Astrocyte of the spinal cord (primary cell): ENCODE data around the gene DHCR24.

Experiments
- DNase-seq: peaks from one replicate; pipeline ENCODE4 v3.0.0; 2011; ENCODE audit warnings: low read depth, low spot score
- H3K4me3 ChIP-seq: 2 replicates; pipeline ENCODE4 v1.5.1; 2011; ENCODE audit warnings: low read depth, mild to moderate bottlenecking, low read length, moderate library complexity
- CTCF ChIP-seq: IDR thresholded peaks from 2 replicates; pipeline ENCODE4 v1.5.1; 2012; ENCODE audit warnings: low read depth, mild to moderate bottlenecking, low read length, inconsistent platforms
- in situ Hi-C: cut with HindIII; loops from 2 replicates; pipeline ENCODE4 v1.10.0; 2017; ENCODE audit warnings: low sequenced_read_pairs

Gene DHCR24

GRCh38 chr1:54866801-54867716 is 19.9 kb downstream of the DHCR24 start:
- H3K4me3 ChIP-seq = no peak overlapping the region
- TF ChIP-seq CTCF = no peak
- in situ Hi-C loops = no loop called here
- DNase-seq = no peak

- in situ Hi-C loops = no loop called here
- DNase-seq = no peak
- no peak overlapping the region for H3K4me3 ChIP-seq
- no peak for TF ChIP-seq CTCF
These were observed 21.5 kb downstream of the DHCR24 start for GRCh38 chr1:54865238-54866073.

- in situ Hi-C loops = no loop called here
- no peak overlapping the region for H3K4me3 ChIP-seq
- no peak for TF ChIP-seq CTCF
- DNase-seq = no peak
These were observed 22.4 kb downstream of the DHCR24 start for GRCh38 chr1:54864460-54865208.

GRCh38 chr1:54863267-54863665 is 23.7 kb downstream of the DHCR24 start:
- no peak overlapping the region for H3K4me3 ChIP-seq
- no peak for DNase-seq
- in situ Hi-C loops = no loop called here
- TF ChIP-seq CTCF = no peak

- no peak for DNase-seq
- H3K4me3 ChIP-seq = no peak overlapping the region
- no peak for TF ChIP-seq CTCF
- in situ Hi-C loops = no loop called here
These were observed 25.8 kb downstream of the DHCR24 start for GRCh38 chr1:54861070-54861761.
